DMS79 (cell line): Measurements from ENCODE around the gene MBNL1.
"Not testable (repeated sequence)": the region's sequence is repeated elsewhere in the genome, so short reads cannot be mapped to it uniquely, and the experiment has no call there.

Source experiments
- DNase-seq: peaks from one replicate; lab custom pipeline; 2025; lab: John Stamatoyannopoulos, UW

Gene MBNL1

GRCh38 chr3:152350139-152350538 is 81.4 kb downstream of the MBNL1 start:
- DNase-seq = no peak

GRCh38 chr3:152350776-152351175 is 82.0 kb downstream of the MBNL1 start:
- DNase-seq = no peak

- DNase-seq = no peak
These were observed 83.8 kb downstream of the MBNL1 start for GRCh38 chr3:152352554-152352953.

- DNase-seq = no peak
These were observed 84.8 kb downstream of the MBNL1 start for GRCh38 chr3:152353578-152353977.

GRCh38 chr3:152355744-152356665 is 87.3 kb downstream of the MBNL1 start:
- no peak for DNase-seq

GRCh38 chr3:152356870-152357276 is 88.1 kb downstream of the MBNL1 start:
- no peak for DNase-seq

- no peak for DNase-seq
These were observed 88.9 kb downstream of the MBNL1 start for GRCh38 chr3:152357587-152357986.

GRCh38 chr3:152359385-152360248 is 90.9 kb downstream of the MBNL1 start:
- no peak for DNase-seq

GRCh38 chr3:152360302-152360701 is 91.6 kb downstream of the MBNL1 start:
- no peak for DNase-seq

- no peak for DNase-seq
These were observed 92.2 kb downstream of the MBNL1 start for GRCh38 chr3:152360966-152361365.

GRCh38 chr3:152362086-152362485 is 93.4 kb downstream of the MBNL1 start:
- no peak for DNase-seq

- no peak for DNase-seq
These were observed 95.5 kb downstream of the MBNL1 start for GRCh38 chr3:152364237-152364636.

GRCh38 chr3:152365126-152365525 is 96.4 kb downstream of the MBNL1 start:
- DNase-seq = no peak

GRCh38 chr3:152365766-152366593 is 97.3 kb downstream of the MBNL1 start:
- DNase-seq = peak; percentile 33

GRCh38 chr3:152367192-152367591 is 98.5 kb downstream of the MBNL1 start:
- DNase-seq = not testable (repeated sequence)

- DNase-seq = not testable (repeated sequence)
These were observed 103.9 kb downstream of the MBNL1 start for GRCh38 chr3:152372633-152373032.

- no peak for DNase-seq
These were observed 104.7 kb downstream of the MBNL1 start for GRCh38 chr3:152373379-152373778.

- DNase-seq = no peak
These were observed 105.7 kb downstream of the MBNL1 start for GRCh38 chr3:152374262-152374990.

GRCh38 chr3:152375546-152375945 is 106.8 kb downstream of the MBNL1 start:
- DNase-seq = no peak

- DNase-seq = no peak
These were observed 107.8 kb downstream of the MBNL1 start for GRCh38 chr3:152376351-152377183.
